Thyroid gland (tissue), 4 donors: Measurements from ENCODE around the gene SNCA. TPM values are rescaled to one million over a fixed set of nuclear protein-coding genes. Genes with fewer than 3 reads are reported as not detected.

Experiments
- DNase-seq, 2 donors: peaks; one replicate each; pipeline ENCODE4 v3.0.0-alpha.2; 2019
- H3K27ac ChIP-seq, 3 donors: fragments of 200-600 bp; sonication (generic); 1 replicate in 2 of 3; 2 replicates in 1 of 3; pipeline ENCODE4 v1.5.1; 2016 to 2019; ENCODE audit warnings: mild to moderate bottlenecking in 1 of 3, moderate library complexity in 1 of 3
- H3K27me3 ChIP-seq: fragments of 200-600 bp; sonication (generic); one replicate; pipeline ENCODE4 v1.5.1; 2019
- H3K36me3 ChIP-seq, 2 donors: fragments of 200-600 bp; sonication (generic); one replicate each; pipeline ENCODE4 v1.5.1; 2016 to 2019
- H3K4me1 ChIP-seq, 2 donors: fragments of 200-600 bp; sonication (generic); one replicate each; pipeline ENCODE4 v1.5.1; 2017 to 2019
- H3K4me3 ChIP-seq, 3 donors: fragments of 200-600 bp; sonication (generic); replicated peaks in 1 of 3; 1 replicate in 2 of 3; 2 replicates in 1 of 3; pipeline ENCODE4 v1.5.1; 2016; ENCODE audit warnings: mild to moderate bottlenecking in 1 of 3
- H3K9me3 ChIP-seq: fragments of 200-600 bp; sonication (generic); one replicate; pipeline ENCODE4 v1.5.1; 2017
- CTCF ChIP-seq, 6 experiments: fragments of 200-600 bp in 3 of 6; fragments of 450-650 bp in 3 of 6; sonication (generic) in 3 of 6; IDR thresholded peaks; one replicate each; pipeline ENCODE4 v1.5.1; 2016 to 2019; ENCODE audit warnings: antibody characterized with exemption in 6 of 6, mild to moderate bottlenecking in 2 of 6, inconsistent platforms in 1 of 6, moderate library complexity in 1 of 6
- POLR2A ChIP-seq, 2 donors: fragments of 450-650 bp; IDR thresholded peaks; one replicate each; pipeline ENCODE4 v1.6.1; 2017; ENCODE audit warnings: antibody characterized with exemption in 2 of 2, mild to moderate bottlenecking in 2 of 2, moderate library complexity in 1 of 2
- WGBS, 2 donors: methylation state at CpG; one replicate each; pipeline ENCODE4 v1.1.5; 2017; 5-methylcytosine and 5-hydroxymethylcytosine counted together
- intact Hi-C: fragments of 100-400 bp; cut with DNase I; formaldehyde crosslinking; loops from one replicate; pipeline ENCODE4 v1.15.1; 2023
- total RNA-seq, 4 donors: library from RNA; depleted of rRNA; stranded (reverse); fragments of >200 nt; gene quantifications; one replicate each; pipeline ENCODE4 v1.2.3, GENCODE V29; 2016

SNCA gene
- total RNA-seq, 4 donors from 2014 or later, result 5.3 to 22.7 (median 15.0) TPM

DNA sequence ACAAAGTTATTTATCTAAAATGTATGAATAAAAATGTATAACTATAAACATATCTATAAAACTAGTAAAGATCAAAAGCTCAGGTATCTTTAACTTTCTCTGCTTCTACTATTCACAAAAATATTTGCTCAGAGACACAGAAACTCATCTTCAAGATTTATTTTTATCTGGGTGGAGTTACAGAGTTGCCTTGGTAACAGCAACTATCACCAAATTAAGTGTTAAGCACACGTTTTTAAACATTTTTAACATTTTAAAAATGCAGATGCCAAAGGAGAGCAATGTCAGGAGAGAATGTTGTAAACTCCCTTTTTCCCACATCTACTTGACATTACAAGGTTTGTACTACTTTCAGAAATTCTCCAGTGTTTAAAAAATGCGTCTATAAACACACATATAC, 71.4 kb downstream of the SNCA start:
- peak overlapping the region in 2 of 3 donors; percentile 36 to 44 for H3K27ac ChIP-seq
- peaks cover 6 to 12% of the 10 kb centered on the region in 2 donors for H3K4me1 ChIP-seq

GRCh38 chr4:89762311-89762710, 74.7 kb downstream of the SNCA start:
- intact Hi-C loops, result no loop called here
- H3K9me3 ChIP-seq, result no peaks in the 10 kb centered on the region
- H3K4me3 ChIP-seq, result no peak overlapping the region
- H3K27me3 ChIP-seq, result no peaks in the 10 kb centered on the region
- no peak overlapping the region for H3K27ac ChIP-seq
- TF ChIP-seq CTCF (IDR thresholded peaks at IDR 0.05), result no peak
- no peak for TF ChIP-seq POLR2A (IDR thresholded peaks at IDR 0.05)
- peaks cover 11 to 12% of the 10 kb centered on the region in 2 donors for H3K4me1 ChIP-seq
- no peak for DNase-seq
- 87 to 91% methylated on average over 3 of the region's 3 CpGs for WGBS, 2 donors
- H3K36me3 ChIP-seq, result no peaks in the 10 kb centered on the region

More for the DNA sequence above, 71.4 kb downstream of the SNCA start:
- Histone ChIP-seq H3K4me3 (no peak overlapping the region), H3K9me3 (no peaks in the 10 kb centered on the region), H3K27me3 (no peaks in the 10 kb centered on the region), H3K36me3 (no peaks in the 10 kb centered on the region)
- 29 to 44% methylated on average over 2 of the region's 2 CpGs for WGBS, 2 donors
- intact Hi-C loops, result no loop called here
- TF ChIP-seq POLR2A (IDR thresholded peaks at IDR 0.05) (no peak), CTCF (IDR thresholded peaks at IDR 0.05) (no peak)
- DNase-seq, result no peak

DNA sequence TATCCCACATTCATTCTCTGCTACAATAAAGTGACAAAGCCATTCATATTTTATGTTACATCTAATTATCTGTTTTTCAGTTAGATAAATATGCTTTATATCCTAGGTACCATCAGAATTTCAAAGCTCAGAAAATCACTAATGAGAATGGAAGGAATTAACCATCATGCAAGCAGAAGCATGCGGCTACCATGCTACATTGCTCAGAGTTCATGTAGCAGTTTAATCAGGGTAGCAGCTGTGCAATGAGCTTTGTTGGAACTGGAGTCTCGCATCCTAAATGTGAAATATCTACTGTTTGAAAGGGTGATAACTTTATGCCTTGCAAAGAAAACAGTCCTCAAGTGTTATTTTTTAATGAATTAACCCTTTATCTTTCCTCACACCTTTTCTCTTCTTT, 77.5 kb downstream of the SNCA start:
- Histone ChIP-seq H3K4me1 (peaks cover 0 to 5% of the 10 kb centered on the region in 2 donors), H3K36me3 (no peaks in the 10 kb centered on the region), H3K27me3 (no peaks in the 10 kb centered on the region), H3K9me3 (no peaks in the 10 kb centered on the region), H3K4me3 (no peak overlapping the region), H3K27ac (no peak overlapping the region)
- no peak for DNase-seq
- 97 to 98% methylated on average over 2 of the region's 2 CpGs for WGBS, 2 donors
- TF ChIP-seq POLR2A (IDR thresholded peaks at IDR 0.05), result no peak
- intact Hi-C loops, result no loop called here

GRCh38 chr4:89757154-89757719, 79.7 kb downstream of the SNCA start:
- intact Hi-C loops, result no loop called here
- H3K4me1 ChIP-seq, result peaks cover 5 to 7% of the 10 kb centered on the region in 2 donors
- 37 to 39% methylated on average over 4 of the region's 4 CpGs for WGBS, 2 donors

DNA sequence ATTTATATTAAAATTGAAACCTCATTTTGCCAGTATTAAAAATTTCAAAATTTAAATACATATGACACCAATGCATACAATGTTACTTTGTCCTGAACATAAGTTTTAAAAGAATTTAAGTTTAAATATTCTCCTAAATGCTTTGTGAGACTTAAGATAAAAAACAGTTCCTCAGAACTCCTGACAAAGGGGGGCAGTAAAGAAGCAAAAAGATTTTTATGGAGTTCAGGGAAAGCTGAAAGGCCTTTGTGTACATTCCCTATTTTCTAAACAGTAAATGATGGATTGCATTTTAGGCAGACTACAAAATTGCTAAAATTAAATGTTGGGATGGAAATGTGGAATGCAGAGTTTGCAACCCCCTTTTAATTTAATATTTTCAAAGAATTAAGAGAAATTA, 81.7 kb downstream of the SNCA start:
- H3K4me3 ChIP-seq, result no peak overlapping the region
- no peak for DNase-seq
- peaks cover 5 to 7% of the 10 kb centered on the region in 2 donors for H3K4me1 ChIP-seq
- H3K9me3 ChIP-seq, result no peaks in the 10 kb centered on the region
- H3K27me3 ChIP-seq, result no peaks in the 10 kb centered on the region
- intact Hi-C loops, result no loop called here
- H3K27ac ChIP-seq, result no peak overlapping the region
- H3K36me3 ChIP-seq, result no peaks in the 10 kb centered on the region
- TF ChIP-seq POLR2A (IDR thresholded peaks at IDR 0.05) (no peak), CTCF (IDR thresholded peaks at IDR 0.05) (no peak)

More at GRCh38 chr4:89757154-89757719, 79.7 kb downstream of the SNCA start:
- Histone ChIP-seq H3K27me3 (no peaks in the 10 kb centered on the region), H3K9me3 (no peaks in the 10 kb centered on the region), H3K36me3 (no peaks in the 10 kb centered on the region), H3K4me3 (no peak overlapping the region), H3K27ac (no peak overlapping the region)
- TF ChIP-seq POLR2A (IDR thresholded peaks at IDR 0.05), result no peak
- TF ChIP-seq CTCF (IDR thresholded peaks at IDR 0.05), result no peak
- peak in 1 of 2 donors; percentile 16 for DNase-seq
